Prostate gland (tissue), 2 donors: ENCODE data around the gene MIGA1. TPM values are rescaled to one million over a fixed set of nuclear protein-coding genes. Genes with fewer than 3 reads are reported as not detected.

ENCODE experiments used
- DNase-seq: peaks from one replicate; pipeline ENCODE4 v3.0.0-alpha.2; 2019; ENCODE audit warnings: low spot score
- H3K27ac ChIP-seq, 2 donors: fragments of 200-600 bp; sonication (generic); 2 replicates each; pipeline ENCODE4 v1.5.1; 2017 to 2019
- H3K27me3 ChIP-seq: fragments of 200-600 bp; sonication (generic); replicated peaks from 2 replicates; pipeline ENCODE4 v1.5.1; 2019; ENCODE audit not compliant: insufficient read depth
- H3K36me3 ChIP-seq, 2 donors: fragments of 200-600 bp; sonication (generic); 1 replicate in 1 of 2; 2 replicates in 1 of 2; pipeline versions ENCODE4 v1.5.1 to v1.8.1; 2017 to 2019
- H3K4me1 ChIP-seq: fragments of 200-600 bp; sonication (generic); replicated peaks from 2 replicates; pipeline ENCODE4 v1.5.1; 2019
- H3K4me3 ChIP-seq, 2 donors: fragments of 200-600 bp; sonication (generic); 2 replicates each; pipeline ENCODE4 v1.5.1; 2017 to 2019
- H3K9me3 ChIP-seq: fragments of 200-600 bp; sonication (generic); 2 replicates; pipeline ENCODE4 v1.5.1; 2017
- POLR2A ChIP-seq: fragments of 450-650 bp; IDR thresholded peaks from one replicate; pipeline ENCODE4 v1.6.1; 2016; ENCODE audit warnings: antibody characterized with exemption, mild to moderate bottlenecking
- POLR2AphosphoS5 ChIP-seq: sonication (generic); formaldehyde crosslinking; IDR thresholded peaks from one replicate; pipeline ENCODE4 v1.6.1; 2017; ENCODE audit warnings: antibody characterized with exemption
- WGBS: methylation state at CpG from one replicate; pipeline ENCODE4 v1.1.5; 2018; 5-methylcytosine and 5-hydroxymethylcytosine counted together
- intact Hi-C: fragments of 100-400 bp; cut with DNase I; formaldehyde crosslinking; loops from one replicate; pipeline ENCODE4 v1.14.2; 2022
- total RNA-seq, 2 donors: library from RNA; depleted of rRNA; stranded (reverse); fragments of >200 nt; gene quantifications; one replicate each; pipeline ENCODE4 v1.1.0, GENCODE V29; 2016
- TF ChIP-seq, protein P1 (sequence below), 4 experiments: fragments of 200-600 bp in 2 of 4; fragments of 450-650 bp in 2 of 4; sonication (generic) in 2 of 4; IDR thresholded peaks; 1 replicate in 3 of 4; 2 replicates in 1 of 4; pipeline ENCODE4 v1.5.1; 2016 to 2019; ENCODE audit warnings: antibody characterized with exemption in 4 of 4, mild to moderate bottlenecking in 2 of 4, moderate library complexity in 2 of 4

The MIGA1 gene
- total RNA-seq, 2 donors from 2014 or later: 16.2 to 19.3 TPM

GRCh38 chr1:77759071-77760028 is 20.1 kb upstream of the MIGA1 start, which contains the start of gene USP33:
TSS of gene USP33 (minus strand) at chr1:77759852. CDS start at chr1:77741697, 18,155 bp downstream.
- under 1% methylated on average over 68 of the region's 79 CpGs for WGBS
- no peaks in the 10 kb centered on the region for H3K9me3 ChIP-seq
- no peaks in the 10 kb centered on the region for H3K36me3 ChIP-seq
- no peaks in the 10 kb centered on the region for H3K4me1 ChIP-seq
- peak within 1 kb of the TSS; percentile 85 to 98 for H3K4me3 ChIP-seq
- intact Hi-C loops: loop anchor here (10.0 kb wide), 1 partner anchor 125 kb away; the partner anchor contains the start of gene NEXN
- peak within 1 kb of the TSS; percentile 90 to 92 for H3K27ac ChIP-seq
- TF ChIP-seq POLR2A (peak; percentile 91), POLR2AphosphoS5 (peak; percentile 91)
- TF ChIP-seq, protein P1, sequence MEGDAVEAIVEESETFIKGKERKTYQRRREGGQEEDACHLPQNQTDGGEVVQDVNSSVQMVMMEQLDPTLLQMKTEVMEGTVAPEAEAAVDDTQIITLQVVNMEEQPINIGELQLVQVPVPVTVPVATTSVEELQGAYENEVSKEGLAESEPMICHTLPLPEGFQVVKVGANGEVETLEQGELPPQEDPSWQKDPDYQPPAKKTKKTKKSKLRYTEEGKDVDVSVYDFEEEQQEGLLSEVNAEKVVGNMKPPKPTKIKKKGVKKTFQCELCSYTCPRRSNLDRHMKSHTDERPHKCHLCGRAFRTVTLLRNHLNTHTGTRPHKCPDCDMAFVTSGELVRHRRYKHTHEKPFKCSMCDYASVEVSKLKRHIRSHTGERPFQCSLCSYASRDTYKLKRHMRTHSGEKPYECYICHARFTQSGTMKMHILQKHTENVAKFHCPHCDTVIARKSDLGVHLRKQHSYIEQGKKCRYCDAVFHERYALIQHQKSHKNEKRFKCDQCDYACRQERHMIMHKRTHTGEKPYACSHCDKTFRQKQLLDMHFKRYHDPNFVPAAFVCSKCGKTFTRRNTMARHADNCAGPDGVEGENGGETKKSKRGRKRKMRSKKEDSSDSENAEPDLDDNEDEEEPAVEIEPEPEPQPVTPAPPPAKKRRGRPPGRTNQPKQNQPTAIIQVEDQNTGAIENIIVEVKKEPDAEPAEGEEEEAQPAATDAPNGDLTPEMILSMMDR (IDR thresholded peaks at IDR 0.05): no peak
- DNase-seq: peak; percentile 88
- no peaks in the 10 kb centered on the region for H3K27me3 ChIP-seq

- Histone ChIP-seq H3K9me3 (no peaks in the 10 kb centered on the region), H3K27ac (no peak overlapping the region), H3K4me1 (no peaks in the 10 kb centered on the region), H3K36me3 (no peaks in the 10 kb centered on the region), H3K27me3 (no peaks in the 10 kb centered on the region), H3K4me3 (no peak overlapping the region)
- DNase-seq: no peak
- intact Hi-C loops: no loop called here
- WGBS: 45% methylated on average over 1 of the region's 1 CpG
- TF ChIP-seq POLR2A: no peak
- TF ChIP-seq, protein P1 (IDR thresholded peaks at IDR 0.05): no peak
- TF ChIP-seq POLR2AphosphoS5: no peak
Measured at GRCh38 chr1:77762072-77762476, 17.4 kb upstream of the MIGA1 start.

GRCh38 chr1:77768006-77768405 is 11.4 kb upstream of the MIGA1 start:
- Histone ChIP-seq H3K27ac (no peak overlapping the region), H3K4me1 (no peaks in the 10 kb centered on the region), H3K27me3 (no peaks in the 10 kb centered on the region), H3K9me3 (no peaks in the 10 kb centered on the region), H3K36me3 (no peaks in the 10 kb centered on the region), H3K4me3 (no peak overlapping the region)
- WGBS: 75% methylated on average over 4 of the region's 4 CpGs
- TF ChIP-seq POLR2A (no peak), POLR2AphosphoS5 (no peak)
- TF ChIP-seq, protein P1 (IDR thresholded peaks at IDR 0.05): no peak
- intact Hi-C loops: no loop called here
- no peak for DNase-seq

GRCh38 chr1:77776007-77776700 is 3.3 kb upstream of the MIGA1 start:
- DNase-seq: no peak
- no peak overlapping the region for H3K4me3 ChIP-seq
- intact Hi-C loops: no loop called here
- no peaks in the 10 kb centered on the region for H3K36me3 ChIP-seq
- no peaks in the 10 kb centered on the region for H3K4me1 ChIP-seq
- 63% methylated on average over 7 of the region's 7 CpGs for WGBS
- H3K27ac ChIP-seq: no peak overlapping the region
- H3K27me3 ChIP-seq: no peaks in the 10 kb centered on the region
- H3K9me3 ChIP-seq: no peaks in the 10 kb centered on the region
- TF ChIP-seq POLR2AphosphoS5 (no peak), POLR2A (no peak)
- TF ChIP-seq, protein P1 (IDR thresholded peaks at IDR 0.05): no peak
